Vagina (tissue), 2 donors: ENCODE results near the gene TMC5. TPM values are rescaled to one million over a fixed set of nuclear protein-coding genes. Genes with fewer than 3 reads are reported as not detected.

Experiments used
- DNase-seq, 2 donors: peaks; one replicate each; pipeline ENCODE4 v3.0.0-alpha.2; 2017; ENCODE audit errors: extremely low spot score in 2 of 2
- H3K27ac ChIP-seq: fragments of 200-600 bp; sonication (generic); one replicate; pipeline ENCODE4 v1.5.1; 2019
- H3K27me3 ChIP-seq: fragments of 200-600 bp; sonication (generic); one replicate; pipeline ENCODE4 v1.5.1; 2019
- H3K36me3 ChIP-seq, 2 donors: fragments of 200-600 bp; sonication (generic); one replicate each; pipeline ENCODE4 v1.5.1; 2017 to 2019
- H3K4me1 ChIP-seq: fragments of 200-600 bp; sonication (generic); one replicate; pipeline ENCODE4 v1.5.1; 2019
- H3K4me3 ChIP-seq, 2 donors: fragments of 200-600 bp; sonication (generic); 1 replicate in 1 of 2; 2 replicates in 1 of 2; pipeline ENCODE4 v1.5.1; 2016 to 2019
- H3K9me3 ChIP-seq: fragments of 200-600 bp; sonication (generic); one replicate; pipeline ENCODE4 v1.5.1; 2019
- CTCF ChIP-seq, 3 experiments: fragments of 450-650 bp in 2 of 3; fragments of 200-600 bp in 1 of 3; sonication (generic) in 1 of 3; IDR thresholded peaks; one replicate each; pipeline ENCODE4 v1.5.1; 2017 to 2019; ENCODE audit warnings: antibody characterized with exemption in 3 of 3, mild to moderate bottlenecking in 2 of 3, moderate library complexity in 2 of 3
- POLR2A ChIP-seq, 2 donors: fragments of 450-650 bp; IDR thresholded peaks; one replicate each; pipeline ENCODE4 v1.6.1; 2017; ENCODE audit warnings: antibody characterized with exemption in 2 of 2, mild to moderate bottlenecking in 2 of 2, moderate library complexity in 2 of 2
- POLR2AphosphoS5 ChIP-seq, 2 donors: sonication (generic); formaldehyde crosslinking; IDR thresholded peaks; one replicate each; pipeline ENCODE4 v1.9.0; 2017; ENCODE audit warnings: antibody characterized with exemption in 2 of 2, mild to moderate bottlenecking in 2 of 2, low read depth in 1 of 2; ENCODE audit not compliant: insufficient read depth in 1 of 2
- intact Hi-C: fragments of 100-400 bp; cut with DNase I; formaldehyde crosslinking; loops from one replicate; pipeline ENCODE4 v1.15.1; 2023
- total RNA-seq: library from RNA; depleted of rRNA; stranded (reverse); fragments of >200 nt; gene quantifications from one replicate; pipeline ENCODE4 v1.2.3, GENCODE V29; 2016

TMC5 gene
- total RNA-seq, 1 donor from 2014 or later: not detected

GRCh38 chr16:19506965-19507364 lies 89.3 kb downstream of the TMC5 start:
- Histone ChIP-seq H3K27ac (no peak overlapping the region), H3K36me3 (peaks cover 0 to 64% of the 10 kb centered on the region in 2 donors), H3K4me3 (no peak overlapping the region), H3K9me3 (no peaks in the 10 kb centered on the region), H3K27me3 (no peaks in the 10 kb centered on the region), H3K4me1 (no peaks in the 10 kb centered on the region)
- intact Hi-C loops: loop anchor here (10.0 kb wide), 1 partner anchor 422 kb away; no protein-coding TSS in a partner anchor
- no peak for DNase-seq
- TF ChIP-seq POLR2AphosphoS5 (IDR thresholded peaks at IDR 0.05; ENCODE audit: insufficient read depth in 1 of 2, low read depth in 1 of 2) (no peak), CTCF (IDR thresholded peaks at IDR 0.05) (no peak), POLR2A (IDR thresholded peaks at IDR 0.05) (no peak)

- TF ChIP-seq POLR2AphosphoS5 (IDR thresholded peaks at IDR 0.05; ENCODE audit: insufficient read depth in 1 of 2, low read depth in 1 of 2) (no peak), CTCF (IDR thresholded peaks at IDR 0.05) (no peak), POLR2A (IDR thresholded peaks at IDR 0.05) (no peak)
- intact Hi-C loops: loop anchor here (10.0 kb wide), 1 partner anchor 423 kb away; no protein-coding TSS in a partner anchor
Measured at GRCh38 chr16:19507867-19508266, 90.2 kb downstream of the TMC5 start.

GRCh38 chr16:19512297-19512696 lies 94.6 kb downstream of the TMC5 start:
- Histone ChIP-seq H3K4me3 (no peak overlapping the region), H3K27ac (no peak overlapping the region), H3K4me1 (no peaks in the 10 kb centered on the region), H3K36me3 (peaks cover 0 to 47% of the 10 kb centered on the region in 2 donors), H3K9me3 (no peaks in the 10 kb centered on the region), H3K27me3 (no peaks in the 10 kb centered on the region)
- no peak for DNase-seq
- no peak for TF ChIP-seq POLR2A (IDR thresholded peaks at IDR 0.05)
- no peak for TF ChIP-seq CTCF (IDR thresholded peaks at IDR 0.05)
- no peak for TF ChIP-seq POLR2AphosphoS5 (IDR thresholded peaks at IDR 0.05; ENCODE audit: insufficient read depth in 1 of 2, low read depth in 1 of 2)
- intact Hi-C loops: no loop called here

More at GRCh38 chr16:19507867-19508266, 90.2 kb downstream of the TMC5 start:
- peaks cover 0 to 56% of the 10 kb centered on the region in 2 donors for H3K36me3 ChIP-seq
- no peak for DNase-seq
- H3K27me3 ChIP-seq: no peaks in the 10 kb centered on the region
- no peaks in the 10 kb centered on the region for H3K9me3 ChIP-seq
- H3K27ac ChIP-seq: no peak overlapping the region
- H3K4me3 ChIP-seq: no peak overlapping the region
- no peaks in the 10 kb centered on the region for H3K4me1 ChIP-seq

- Histone ChIP-seq H3K27ac (no peak overlapping the region), H3K36me3 (peaks cover 0 to 41% of the 10 kb centered on the region in 2 donors), H3K27me3 (no peaks in the 10 kb centered on the region), H3K9me3 (no peaks in the 10 kb centered on the region), H3K4me1 (peaks cover 10% of the 10 kb centered on the region), H3K4me3 (no peak overlapping the region)
- intact Hi-C loops: no loop called here
- DNase-seq: no peak
- TF ChIP-seq CTCF (IDR thresholded peaks at IDR 0.05) (no peak), POLR2A (IDR thresholded peaks at IDR 0.05) (no peak), POLR2AphosphoS5 (IDR thresholded peaks at IDR 0.05; ENCODE audit: insufficient read depth in 1 of 2, low read depth in 1 of 2) (no peak)
Measured at GRCh38 chr16:19513377-19514053, 95.8 kb downstream of the TMC5 start.

- Histone ChIP-seq H3K27me3 (no peaks in the 10 kb centered on the region), H3K9me3 (no peaks in the 10 kb centered on the region), H3K36me3 (peaks cover 0 to 30% of the 10 kb centered on the region in 2 donors), H3K27ac (no peak overlapping the region), H3K4me3 (no peak overlapping the region), H3K4me1 (peaks cover 24% of the 10 kb centered on the region)
- DNase-seq: no peak
- intact Hi-C loops: no loop called here
- TF ChIP-seq CTCF (IDR thresholded peaks at IDR 0.05) (no peak), POLR2AphosphoS5 (IDR thresholded peaks at IDR 0.05; ENCODE audit: insufficient read depth in 1 of 2, low read depth in 1 of 2) (no peak), POLR2A (IDR thresholded peaks at IDR 0.05) (no peak)
Measured at GRCh38 chr16:19515757-19516156, 98.1 kb downstream of the TMC5 start.
